GM19351 (cell line): ENCODE data around the gene SP110.
"Not testable (repeated sequence)": the region's sequence is repeated elsewhere in the genome, so short reads cannot be mapped to it uniquely, and the experiment has no call there.

Experiments used
- ATAC-seq: cut with Tn5 transposase; IDR thresholded peaks from one replicate; pipeline ENCODE4 v1.9.1; 2021; ENCODE audit warnings: mild to moderate bottlenecking, moderate library complexity; ENCODE audit not compliant: unreplicated experiment

Gene SP110

GRCh38 chr2:230219419-230220331 lies at the start of gene SP110:
SP110 (minus strand) TSS chr2:230219984; CDS start chr2:230216927, 3,057 bp downstream.
- ATAC-seq, result peak; percentile 83

- no peak for ATAC-seq
These were observed 48.9 kb upstream of the SP110 start for GRCh38 chr2:230268606-230269243.

- ATAC-seq, result peak; percentile 61
These were observed 47.8 kb upstream of the SP110 start for GRCh38 chr2:230267556-230267955.

- ATAC-seq, result peak; percentile 24
These were observed 47.3 kb upstream of the SP110 start for GRCh38 chr2:230267059-230267458.

- no peak for ATAC-seq
These were observed 46.9 kb upstream of the SP110 start for GRCh38 chr2:230266638-230267037.

GRCh38 chr2:230264945-230265344 lies 45.2 kb upstream of the SP110 start:
- not testable (repeated sequence) for ATAC-seq

GRCh38 chr2:230262246-230262645 lies 42.5 kb upstream of the SP110 start:
- ATAC-seq, result no peak

GRCh38 chr2:230258483-230258882 lies 38.7 kb upstream of the SP110 start:
- ATAC-seq, result no peak

- ATAC-seq, result peak; percentile 42
These were observed 37.0 kb upstream of the SP110 start for GRCh38 chr2:230256733-230257332.

GRCh38 chr2:230254152-230254881 lies 34.5 kb upstream of the SP110 start:
- ATAC-seq, result no peak

- ATAC-seq, result no peak
These were observed 30.4 kb upstream of the SP110 start for GRCh38 chr2:230250231-230250630.

- ATAC-seq, result no peak
These were observed 26.4 kb upstream of the SP110 start for GRCh38 chr2:230246206-230246605.

GRCh38 chr2:230244211-230244610 lies 24.4 kb upstream of the SP110 start:
- ATAC-seq, result no peak

- peak; percentile 63 for ATAC-seq
These were observed 15.1 kb upstream of the SP110 start for GRCh38 chr2:230234845-230235244.

- peak; percentile 68 for ATAC-seq
These were observed 14.4 kb upstream of the SP110 start for GRCh38 chr2:230234122-230234722.

GRCh38 chr2:230231251-230231650 lies 11.5 kb upstream of the SP110 start:
- ATAC-seq, result no peak

- no peak for ATAC-seq
These were observed 10.9 kb upstream of the SP110 start for GRCh38 chr2:230230496-230231200.

GRCh38 chr2:230230087-230230486 lies 10.3 kb upstream of the SP110 start:
- ATAC-seq, result no peak

GRCh38 chr2:230227216-230227615 lies 7.4 kb upstream of the SP110 start:
- ATAC-seq, result no peak

GRCh38 chr2:230226051-230226551 lies 6.3 kb upstream of the SP110 start:
- ATAC-seq, result peak; percentile 75
